B cell (primary cell): ENCODE results near the gene TESK2. TPM values are rescaled to one million over a fixed set of nuclear protein-coding genes. Genes with fewer than 3 reads are reported as not detected.

ENCODE experiments used
- ATAC-seq: fragments of 200-7000 bp; cut with Tn5 transposase; one replicate; pipeline ENCODE4 v1.10.0; 2021; ENCODE audit warnings: low read depth, mild to moderate bottlenecking, moderate number of reproducible peaks, moderate library complexity
- CTCF ChIA-PET: fragments of 350-600 bp; sonication (Branson Sonifier 250); formaldehyde crosslinking; loops from one replicate; lab custom pipeline; 2021; ENCODE audit warnings: antibody characterized with exemption, inconsistent platforms; lab: Charles Lee
- POLR2A ChIA-PET: fragments of 350-600 bp; sonication (Branson Sonifier 250); formaldehyde crosslinking; loops from one replicate; lab custom pipeline; 2021; ENCODE audit warnings: antibody characterized with exemption; lab: Charles Lee
- DNase-seq: peaks from one replicate; pipeline ENCODE4 v3.0.0; 2013
- H2AFZ ChIP-seq: 2 replicates; pipeline ENCODE4 v1.6.1; 2012; ENCODE audit warnings: mild to moderate bottlenecking, low read depth, low read length; ENCODE audit not compliant: insufficient read depth, poor library complexity, severe bottlenecking
- H3K27ac ChIP-seq, 2 donors: 1 replicate in 1 of 2; 2 replicates in 1 of 2; pipeline ENCODE4 v1.5.1; 2012 to 2013; ENCODE audit warnings: low read length in 2 of 2, mild to moderate bottlenecking in 2 of 2, moderate library complexity in 1 of 2
- H3K27me3 ChIP-seq, 4 experiments: fragments of 200-600 bp in 1 of 4; sonication (generic) in 1 of 4; replicated peaks in 1 of 4; 1 replicate in 2 of 4; 2 replicates in 2 of 4; pipeline versions ENCODE4 v1.6.1 to v1.7.0; 2013 to 2016; ENCODE audit warnings: low read length in 3 of 4, mild to moderate bottlenecking in 2 of 4, mixed read lengths in 1 of 4, moderate library complexity in 1 of 4; ENCODE audit not compliant: insufficient read depth in 4 of 4, control insufficient read depth in 3 of 4; ENCODE audit errors: control extremely low read depth in 1 of 4
- H3K36me3 ChIP-seq, 2 experiments: replicated peaks in 1 of 2; 1 replicate in 1 of 2; 2 replicates in 1 of 2; pipeline versions ENCODE4 v1.6.1 to v1.7.1; 2013; ENCODE audit warnings: low read length in 1 of 2; ENCODE audit not compliant: insufficient read depth in 2 of 2, control insufficient read depth in 1 of 2; ENCODE audit errors: control extremely low read depth in 1 of 2, extremely low read depth in 1 of 2
- H3K4me1 ChIP-seq, 2 donors: fragments of 200-600 bp in 1 of 2; sonication (generic) in 1 of 2; 1 replicate in 1 of 2; 2 replicates in 1 of 2; pipeline versions ENCODE4 v1.5.1 to v1.6.1; 2013 to 2017; ENCODE audit warnings: low read length in 2 of 2; ENCODE audit not compliant: control insufficient read depth in 2 of 2, insufficient read depth in 2 of 2
- H3K4me2 ChIP-seq: replicated peaks from 2 replicates; pipeline ENCODE3; 2012; ENCODE audit warnings: mild to moderate bottlenecking, low read depth, low read length; ENCODE audit not compliant: poor library complexity, severe bottlenecking
- H3K4me3 ChIP-seq, 5 experiments: fragments of 200-600 bp in 1 of 5; sonication (generic) in 1 of 5; 1 replicate in 3 of 5; 2 replicates in 2 of 5; pipeline versions ENCODE4 v1.5.1 to v1.7.0; 2011 to 2016; ENCODE audit warnings: low read length in 4 of 5, mild to moderate bottlenecking in 4 of 5, low read depth in 2 of 5, control low read depth in 1 of 5, moderate library complexity in 1 of 5; ENCODE audit not compliant: insufficient read depth in 1 of 5; ENCODE audit errors: control extremely low read depth in 1 of 5, extremely low read depth in 1 of 5
- H3K79me2 ChIP-seq: fragments of 200-600 bp; sonication (generic); one replicate; pipeline ENCODE4 v1.6.0; 2016; ENCODE audit warnings: low read length; ENCODE audit not compliant: control insufficient read depth, insufficient read depth
- H3K9ac ChIP-seq: fragments of 200-600 bp; sonication (generic); 2 replicates; pipeline ENCODE4 v1.6.1; 2017; ENCODE audit warnings: mild to moderate bottlenecking, low read length, moderate library complexity
- H3K9me3 ChIP-seq, 3 donors: one replicate each; pipeline versions ENCODE4 v1.6.1 to v1.7.1; 2013; ENCODE audit warnings: low read length in 2 of 3; ENCODE audit not compliant: control insufficient read depth in 2 of 3, insufficient read depth in 1 of 3; ENCODE audit errors: control extremely low read depth in 1 of 3
- H4K20me1 ChIP-seq: 2 replicates; pipeline ENCODE4 v1.6.0; 2012; ENCODE audit warnings: mild to moderate bottlenecking, low read length; ENCODE audit not compliant: insufficient read depth, control insufficient read depth, poor library complexity, severe bottlenecking
- H3K27ac Mint-ChIP-seq: one replicate; pipeline ENCODE4 v1.8.0; 2021; ENCODE audit warnings: mixed read lengths
- H3K27me3 Mint-ChIP-seq: one replicate; pipeline ENCODE4 v1.8.0; 2021; ENCODE audit warnings: mixed read lengths
- H3K4me1 Mint-ChIP-seq: one replicate; pipeline ENCODE4 v1.8.0; 2021; ENCODE audit warnings: mixed read lengths
- H3K4me3 Mint-ChIP-seq: one replicate; pipeline ENCODE4 v1.8.0; 2021; ENCODE audit warnings: mixed read lengths
- H3K9me3 Mint-ChIP-seq: one replicate; pipeline ENCODE4 v1.8.0; 2022; ENCODE audit warnings: mixed read lengths; ENCODE audit not compliant: insufficient read depth
- EZH2 ChIP-seq: IDR thresholded peaks from 2 replicates; pipeline ENCODE4 v1.6.1; 2012; ENCODE audit warnings: borderline replicate concordance, low read depth, mild to moderate bottlenecking, moderate library complexity, low read length; ENCODE audit not compliant: insufficient read depth, poor library complexity, severe bottlenecking
- WGBS: methylation state at CpG from one replicate; pipeline ENCODE4 v1.1.5; 2013; ENCODE audit warnings: missing lambda C conversion rate; ENCODE audit not compliant: insufficient coverage; 5-methylcytosine and 5-hydroxymethylcytosine counted together
- intact Hi-C: fragments of 100-400 bp; cut with micrococcal nuclease; formaldehyde crosslinking; loops from one replicate; pipeline ENCODE4 v1.10.0; 2022
- polyA plus RNA-seq: library from polyadenylated mRNA; depleted of rRNA; stranded (reverse); fragments of >200 nt; gene quantifications from 2 replicates; pipeline ENCODE4 v1.2.3, GENCODE V29; 2012
- total RNA-seq, 2 donors: library from RNA; stranded (reverse); fragments of 120-200 nt in 1 of 2; gene quantifications; 1 replicate in 1 of 2; 2 replicates in 1 of 2; pipeline versions ENCODE4 v1.2.3 to v1.2.4, GENCODE V29; 2013 to 2022
- TF ChIP-seq, protein P1 (sequence below): fragments of 200-600 bp; IDR thresholded peaks from one replicate; pipeline ENCODE4 v1.8.0; 2022; ENCODE audit warnings: antibody characterized with exemption, mild to moderate bottlenecking

TESK2 gene
- total and polyA plus RNA-seq, 2 donors (not counting 1 experiment from before 2014, with no cell fraction given), result 21.7 to 27.0 TPM

DNA sequence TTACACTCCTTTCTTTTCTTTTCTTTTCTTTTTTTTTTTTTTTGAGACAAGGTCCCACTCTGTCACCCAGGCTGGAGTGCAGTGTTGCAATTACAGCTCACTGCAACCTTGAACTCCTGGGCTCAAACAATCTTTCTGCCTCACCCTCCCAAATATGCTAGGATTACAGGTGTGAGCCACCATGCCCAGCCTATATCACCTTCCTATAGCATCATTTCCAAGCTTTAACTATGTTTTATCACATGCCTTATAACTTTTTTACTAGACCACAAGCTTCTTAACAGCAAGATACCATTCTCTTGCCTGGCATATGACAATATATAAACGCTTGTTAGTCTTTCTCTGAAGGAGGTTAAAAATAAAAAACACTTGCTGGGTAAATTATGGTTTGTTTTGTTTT is 95.4 kb downstream of the TESK2 start:
- ATAC-seq (no peak), DNase-seq (no peak)
- POLR2A ChIA-PET, result interaction anchor here (0.6 to 0.9 kb wide), 4 partner anchors 11 to 683 kb away, joined by 3 to 6 read pairs (median 4); partner anchors contain the start of gene EIF2B3
- no peaks in the 10 kb centered on the region for H3K27me3 Mint-ChIP-seq
- H3K9me3 Mint-ChIP-seq, result no peaks in the 10 kb centered on the region
- peaks cover 35 to 37% of the 10 kb centered on the region in 2 donors for H3K4me1 ChIP-seq
- peak overlapping the region; percentile 18 for H3K4me3 Mint-ChIP-seq
- TF ChIP-seq, protein P1, sequence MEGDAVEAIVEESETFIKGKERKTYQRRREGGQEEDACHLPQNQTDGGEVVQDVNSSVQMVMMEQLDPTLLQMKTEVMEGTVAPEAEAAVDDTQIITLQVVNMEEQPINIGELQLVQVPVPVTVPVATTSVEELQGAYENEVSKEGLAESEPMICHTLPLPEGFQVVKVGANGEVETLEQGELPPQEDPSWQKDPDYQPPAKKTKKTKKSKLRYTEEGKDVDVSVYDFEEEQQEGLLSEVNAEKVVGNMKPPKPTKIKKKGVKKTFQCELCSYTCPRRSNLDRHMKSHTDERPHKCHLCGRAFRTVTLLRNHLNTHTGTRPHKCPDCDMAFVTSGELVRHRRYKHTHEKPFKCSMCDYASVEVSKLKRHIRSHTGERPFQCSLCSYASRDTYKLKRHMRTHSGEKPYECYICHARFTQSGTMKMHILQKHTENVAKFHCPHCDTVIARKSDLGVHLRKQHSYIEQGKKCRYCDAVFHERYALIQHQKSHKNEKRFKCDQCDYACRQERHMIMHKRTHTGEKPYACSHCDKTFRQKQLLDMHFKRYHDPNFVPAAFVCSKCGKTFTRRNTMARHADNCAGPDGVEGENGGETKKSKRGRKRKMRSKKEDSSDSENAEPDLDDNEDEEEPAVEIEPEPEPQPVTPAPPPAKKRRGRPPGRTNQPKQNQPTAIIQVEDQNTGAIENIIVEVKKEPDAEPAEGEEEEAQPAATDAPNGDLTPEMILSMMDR, result no peak
- no peak for TF ChIP-seq EZH2
- peak overlapping the region in 1 of 2 donors; percentile 99 for H3K27ac ChIP-seq
- no peak overlapping the region for H3K9ac ChIP-seq
- H3K27me3 ChIP-seq, result no peaks in the 10 kb centered on the region
- no peaks in the 10 kb centered on the region for H4K20me1 ChIP-seq
- H3K9me3 ChIP-seq, result no peaks in the 10 kb centered on the region
- no peak overlapping the region for H3K4me3 ChIP-seq
- intact Hi-C loops, result loop anchor here (2.0 kb wide), 1 partner anchor 187 kb away; no protein-coding TSS in a partner anchor
- peak overlapping the region; percentile 99 for H3K27ac Mint-ChIP-seq
- no CpG with 5 or more reads among the region's 1 CpG for WGBS
- peaks cover 44% of the 10 kb centered on the region for H3K4me1 Mint-ChIP-seq
- CTCF ChIA-PET, result interaction anchor here (0.6 to 4.3 kb wide), 7 partner anchors 9 to 97 kb away, joined by 3 to 17 read pairs (median 4); partner anchors contain the start of gene TESK2
- peaks cover 8% of the 10 kb centered on the region for H3K79me2 ChIP-seq
- no peak overlapping the region for H3K4me2 ChIP-seq
- H3K36me3 ChIP-seq, result no peaks in the 10 kb centered on the region
- no peak overlapping the region for H2AFZ ChIP-seq

DNA sequence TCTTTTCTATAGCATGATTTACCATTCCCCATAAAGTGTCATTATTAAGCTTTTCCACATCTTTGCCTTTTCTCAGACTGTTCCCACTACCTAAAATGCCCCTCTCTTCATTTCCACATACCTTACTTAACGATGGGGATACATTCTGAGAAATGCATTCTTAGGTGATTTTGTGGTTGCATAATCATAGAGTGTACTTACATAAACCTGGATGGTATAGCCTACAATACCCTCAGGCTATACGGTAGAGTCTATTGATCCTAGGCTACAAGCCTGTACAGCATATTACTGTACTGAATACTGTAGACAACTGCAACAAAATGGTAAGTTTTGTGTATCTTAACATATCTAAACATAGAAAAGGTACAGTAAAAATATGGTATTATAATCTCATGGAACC is 95.9 kb downstream of the TESK2 start:
- H3K27me3 ChIP-seq, result no peaks in the 10 kb centered on the region
- ATAC-seq (no peak), DNase-seq (no peak)
- no CpG with 5 or more reads among the region's 2 CpGs for WGBS
- H4K20me1 ChIP-seq, result no peaks in the 10 kb centered on the region
- H3K27ac Mint-ChIP-seq, result peak overlapping the region; percentile 99
- intact Hi-C loops, result loop anchor here (2.0 kb wide), 1 partner anchor 188 kb away; no protein-coding TSS in a partner anchor
- POLR2A ChIA-PET, result interaction anchor here (0.6 to 2.0 kb wide), 5 partner anchors 10 to 682 kb away, joined by 3 to 17 read pairs (median 5); partner anchors contain the start of genes MUTYH and TOE1
- peak overlapping the region; percentile 18 for H2AFZ ChIP-seq
- peak overlapping the region in 1 of 5 experiments; percentile 13 for H3K4me3 ChIP-seq
- no peak overlapping the region for H3K9ac ChIP-seq
- TF ChIP-seq, protein P1, result no peak
- TF ChIP-seq EZH2, result no peak
- CTCF ChIA-PET, result interaction anchor here (0.6 to 4.3 kb wide), 7 partner anchors 12 to 98 kb away, joined by 3 to 17 read pairs (median 4); partner anchors contain the start of gene TESK2
- H3K79me2 ChIP-seq, result peaks cover 8% of the 10 kb centered on the region
- H3K9me3 Mint-ChIP-seq, result no peaks in the 10 kb centered on the region
- H3K27me3 Mint-ChIP-seq, result no peaks in the 10 kb centered on the region
- peaks cover 43% of the 10 kb centered on the region for H3K4me1 Mint-ChIP-seq
- H3K4me1 ChIP-seq, result peaks cover 35 to 37% of the 10 kb centered on the region in 2 donors
- peak overlapping the region; percentile 96 to 99 for H3K27ac ChIP-seq
- peak overlapping the region; percentile 46 for H3K4me3 Mint-ChIP-seq
- H3K4me2 ChIP-seq, result peak overlapping the region; percentile 84
- no peaks in the 10 kb centered on the region for H3K9me3 ChIP-seq
- no peaks in the 10 kb centered on the region for H3K36me3 ChIP-seq
